T-cell (primary cell): ENCODE results near the gene MUCL3. TPM values are rescaled to one million over a fixed set of nuclear protein-coding genes. Genes with fewer than 3 reads are reported as not detected.

ENCODE experiments used
- ATAC-seq, 4 experiments: fragments of 200-7000 bp in 3 of 4; fragments of 150-1000 bp in 1 of 4; cut with Tn5 transposase; replicated peaks in 1 of 4; 1 replicate in 3 of 4; 2 replicates in 1 of 4; pipeline ENCODE4 v1.10.0; 2021; ENCODE audit warnings: moderate library complexity in 3 of 4, mild to moderate bottlenecking in 2 of 4, moderate number of reproducible peaks in 1 of 4
- CTCF ChIA-PET, 2 donors: fragments of 300-600 bp; sonication (Branson Sonifier 250); formaldehyde crosslinking; loops; one replicate each; lab custom pipeline; 2022; ENCODE audit warnings: antibody characterized with exemption in 2 of 2; lab: Charles Lee
- POLR2A ChIA-PET, 2 donors: fragments of 300-600 bp; sonication (Branson Sonifier 250); formaldehyde crosslinking; loops; one replicate each; lab custom pipeline; 2022; ENCODE audit warnings: antibody characterized with exemption in 2 of 2; lab: Charles Lee
- DNase-seq, 35 experiments: peaks; one replicate each; pipeline versions ENCODE4 v3.0.0 to v3.0.0-alpha.2; 2013 to 2023
- H3K27ac ChIP-seq: one replicate; pipeline ENCODE4 v1.5.1; 2013; ENCODE audit warnings: low read length
- H3K27me3 ChIP-seq, 2 experiments: replicated peaks in 1 of 2; 1 replicate in 1 of 2; 2 replicates in 1 of 2; pipeline versions ENCODE4 v1.6.1 to v1.7.0; 2013; ENCODE audit warnings: low read length in 1 of 2, mixed read lengths in 1 of 2; ENCODE audit not compliant: control insufficient read depth in 2 of 2, insufficient read depth in 2 of 2; ENCODE audit errors: extremely low read depth in 1 of 2
- H3K36me3 ChIP-seq, 2 donors: 1 replicate in 1 of 2; 2 replicates in 1 of 2; pipeline versions ENCODE4 v1.6.1 to v1.7.0; 2013; ENCODE audit warnings: low read length in 1 of 2; ENCODE audit not compliant: control insufficient read depth in 2 of 2, insufficient read depth in 1 of 2; ENCODE audit errors: extremely low read depth in 1 of 2
- H3K4me1 ChIP-seq, 2 experiments: 1 replicate in 1 of 2; 2 replicates in 1 of 2; pipeline versions ENCODE4 v1.6.1 to v1.7.0; 2013; ENCODE audit warnings: low read length in 2 of 2, mixed read lengths in 1 of 2; ENCODE audit not compliant: insufficient read depth in 2 of 2, control insufficient read depth in 1 of 2; ENCODE audit errors: extremely low read depth in 1 of 2
- H3K4me3 ChIP-seq, 2 donors: 1 replicate in 1 of 2; 2 replicates in 1 of 2; pipeline versions ENCODE4 v1.5.1 to v1.7.0; 2013; ENCODE audit warnings: mild to moderate bottlenecking in 2 of 2, low read length in 1 of 2, moderate library complexity in 1 of 2; ENCODE audit not compliant: control insufficient read depth in 1 of 2; ENCODE audit errors: extremely low read depth in 1 of 2
- H3K9me3 ChIP-seq: 2 replicates; pipeline ENCODE4 v1.7.0; 2013
- H3K27ac Mint-ChIP-seq, 2 donors: one replicate each; pipeline ENCODE4 v1.8.0; 2020 to 2021; ENCODE audit warnings: mild to moderate bottlenecking in 2 of 2, mixed read lengths in 2 of 2
- H3K27me3 Mint-ChIP-seq, 2 donors: one replicate each; pipeline ENCODE4 v1.8.0; 2021 to 2022; ENCODE audit warnings: mixed read lengths in 2 of 2
- H3K36me3 Mint-ChIP-seq: one replicate; pipeline ENCODE4 v1.8.0; 2021; ENCODE audit warnings: mixed read lengths
- H3K4me1 Mint-ChIP-seq, 3 donors: one replicate each; pipeline ENCODE4 v1.8.0; 2020 to 2022; ENCODE audit warnings: mixed read lengths in 3 of 3, mild to moderate bottlenecking in 1 of 3
- H3K4me3 Mint-ChIP-seq, 3 donors: one replicate each; pipeline ENCODE4 v1.8.0; 2020 to 2022; ENCODE audit warnings: mild to moderate bottlenecking in 3 of 3, mixed read lengths in 3 of 3, moderate library complexity in 3 of 3
- H3K9me3 Mint-ChIP-seq, 3 donors: one replicate each; pipeline ENCODE4 v1.8.0; 2020 to 2022; ENCODE audit warnings: mixed read lengths in 3 of 3
- WGBS: methylation state at CpG from one replicate; pipeline ENCODE4 v1.1.5; 2013; ENCODE audit warnings: missing lambda C conversion rate; ENCODE audit not compliant: insufficient coverage; 5-methylcytosine and 5-hydroxymethylcytosine counted together
- total RNA-seq, 35 experiments: library from RNA in 6 of 35; stranded (reverse) in 6 of 35; fragments of 120-200 nt in 1 of 35; gene quantifications; one replicate each; pipeline versions ENCODE4 v1.2.1 to v1.2.4 and lab custom pipeline; 2013 to 2026

The MUCL3 gene
- under 1 TPM in 1 of 5 donors, not detected in 4; 0.09 TPM for total RNA-seq
- total RNA-seq (2013) = not detected
- total RNA-seq (lab: John Stamatoyannopoulos, UW) = 0 to 0.09 (median 0) reads per million in 29 experiments

- H3K4me1 Mint-ChIP-seq = peaks cover 2 to 9% (median 4%) of the 10 kb centered on the region in 3 donors
- H3K27me3 Mint-ChIP-seq = peaks cover 48 to 58% of the 10 kb centered on the region in 2 donors
- no peaks in the 10 kb centered on the region for H3K9me3 ChIP-seq
- CTCF ChIA-PET = interaction anchor here in 1 of 2 donors (0.6 kb wide), 1 partner anchor 72 kb away, joined by 3 read pairs; no protein-coding TSS in a partner anchor
- H3K4me1 ChIP-seq = no peaks in the 10 kb centered on the region
- WGBS = 48% methylated on average over 4 of the region's 16 CpGs
- ATAC-seq = no peak
- H3K4me3 Mint-ChIP-seq = no peak within 1 kb of the TSS
- H3K27ac ChIP-seq = no peak within 1 kb of the TSS
- DNase-seq = no peak
- POLR2A ChIA-PET = no interaction called here
- no peak within 1 kb of the TSS for H3K27ac Mint-ChIP-seq
- no peaks in the 10 kb centered on the region for H3K36me3 Mint-ChIP-seq
- no peak within 1 kb of the TSS for H3K4me3 ChIP-seq
- H3K9me3 Mint-ChIP-seq = no peaks in the 10 kb centered on the region
- peaks cover 0 to 68% of the 10 kb centered on the region in 2 experiments for H3K27me3 ChIP-seq
- no peaks in the 10 kb centered on the region for H3K36me3 ChIP-seq
Measured at GRCh38 chr6:30940361-30940986, at the start of gene MUCL3. MUCL3 (plus strand) TSS chr6:30940973; CDS start chr6:30941000, 27 bp downstream.

- Mint-ChIP-seq H3K36me3 (peaks cover 24% of the 10 kb centered on the region), H3K9me3 (no peaks in the 10 kb centered on the region), H3K27ac (no peak overlapping the region), H3K4me3 (no peak overlapping the region), H3K27me3 (no peaks in the 10 kb centered on the region), H3K4me1 (peaks cover 3 to 6% (median 6%) of the 10 kb centered on the region in 3 donors)
- peaks cover 22 to 25% of the 10 kb centered on the region in 2 donors for H3K36me3 ChIP-seq
- ChIA-PET POLR2A (no interaction called here), CTCF (no interaction called here)
- no peak overlapping the region for H3K27ac ChIP-seq
- no peak overlapping the region for H3K4me3 ChIP-seq
- DNase-seq = no peak
- peaks cover 3 to 5% of the 10 kb centered on the region in 2 experiments for H3K4me1 ChIP-seq
- 86% methylated on average over 3 of the region's 4 CpGs for WGBS
- H3K9me3 ChIP-seq = no peaks in the 10 kb centered on the region
- no peak for ATAC-seq
- peaks cover 0 to 6% of the 10 kb centered on the region in 2 experiments for H3K27me3 ChIP-seq
Measured at GRCh38 chr6:30891450-30891723, 49.4 kb upstream of the MUCL3 start.

- ATAC-seq (no peak), DNase-seq (no peak)
- CTCF ChIA-PET = no interaction called here
- Mint-ChIP-seq H3K4me3 (no peak overlapping the region), H3K27me3 (no peaks in the 10 kb centered on the region), H3K27ac (no peak overlapping the region), H3K36me3 (peaks cover 24% of the 10 kb centered on the region), H3K9me3 (no peaks in the 10 kb centered on the region), H3K4me1 (peaks cover 0 to under 1% (median 0%) of the 10 kb centered on the region in 3 donors)
- POLR2A ChIA-PET = no interaction called here
- Histone ChIP-seq H3K4me1 (no peaks in the 10 kb centered on the region), H3K4me3 (no peak overlapping the region), H3K27me3 (peaks cover 0 to 3% of the 10 kb centered on the region in 2 experiments), H3K9me3 (no peaks in the 10 kb centered on the region), H3K27ac (no peak overlapping the region), H3K36me3 (peaks cover 22 to 25% of the 10 kb centered on the region in 2 donors)
- 90% methylated on average over 15 of the region's 21 CpGs for WGBS
Measured at GRCh38 chr6:30891816-30892538, 48.8 kb upstream of the MUCL3 start.

- ChIA-PET CTCF (no interaction called here), POLR2A (no interaction called here)
- H3K36me3 Mint-ChIP-seq = peaks cover 27% of the 10 kb centered on the region
- H3K27ac Mint-ChIP-seq = no peak overlapping the region
- no peak for DNase-seq
- Histone ChIP-seq H3K4me3 (no peak overlapping the region), H3K27ac (no peak overlapping the region), H3K27me3 (peaks cover 0 to 3% of the 10 kb centered on the region in 2 experiments), H3K36me3 (peaks cover 24 to 25% of the 10 kb centered on the region in 2 donors), H3K9me3 (no peaks in the 10 kb centered on the region), H3K4me1 (no peaks in the 10 kb centered on the region)
- H3K4me3 Mint-ChIP-seq = no peak overlapping the region
- no peaks in the 10 kb centered on the region for H3K27me3 Mint-ChIP-seq
- WGBS = 95% methylated on average over 10 of the region's 16 CpGs
- no peaks in the 10 kb centered on the region for H3K9me3 Mint-ChIP-seq
- no peaks in the 10 kb centered on the region for H3K4me1 Mint-ChIP-seq
- ATAC-seq = no peak
Measured at GRCh38 chr6:30893001-30893591, 47.7 kb upstream of the MUCL3 start.

GRCh38 chr6:30893666-30894065 is 47.1 kb upstream of the MUCL3 start:
- Histone ChIP-seq H3K27ac (no peak overlapping the region), H3K4me3 (no peak overlapping the region), H3K36me3 (peaks cover 24 to 30% of the 10 kb centered on the region in 2 donors), H3K4me1 (no peaks in the 10 kb centered on the region), H3K9me3 (no peaks in the 10 kb centered on the region), H3K27me3 (peaks cover 0 to 3% of the 10 kb centered on the region in 2 experiments)
- Mint-ChIP-seq H3K9me3 (no peaks in the 10 kb centered on the region), H3K4me3 (no peak overlapping the region), H3K27ac (no peak overlapping the region), H3K36me3 (peaks cover 32% of the 10 kb centered on the region), H3K27me3 (no peaks in the 10 kb centered on the region), H3K4me1 (no peaks in the 10 kb centered on the region)
- ChIA-PET POLR2A (no interaction called here), CTCF (no interaction called here)
- DNase-seq (no peak), ATAC-seq (no peak)
- WGBS = 97% methylated on average over 6 of the region's 8 CpGs

DNA sequence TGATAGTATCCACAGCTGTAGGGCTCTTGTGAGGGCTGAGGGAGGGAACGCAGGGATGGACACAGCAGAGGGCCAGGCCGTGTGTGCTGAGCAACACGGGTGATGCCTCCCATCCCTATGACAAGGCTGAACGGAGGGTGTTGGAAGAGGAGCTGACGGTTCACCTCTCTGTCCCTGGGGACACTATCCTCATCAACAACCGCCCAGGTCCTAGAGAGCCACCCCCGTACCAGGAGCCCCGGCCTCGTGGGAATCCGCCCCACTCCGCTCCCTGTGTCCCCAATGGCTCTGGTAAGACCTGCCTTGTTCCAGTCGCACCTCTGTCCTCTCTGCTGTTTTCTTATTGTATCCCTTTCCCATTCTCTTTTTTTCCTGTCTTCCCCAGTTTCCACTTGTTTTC is 46.4 kb upstream of the MUCL3 start:
- CTCF ChIA-PET = no interaction called here

More for the DNA sequence above, 46.4 kb upstream of the MUCL3 start:
- Mint-ChIP-seq H3K4me1 (no peaks in the 10 kb centered on the region), H3K27ac (no peak overlapping the region), H3K36me3 (peaks cover 33% of the 10 kb centered on the region), H3K4me3 (no peak overlapping the region), H3K9me3 (no peaks in the 10 kb centered on the region), H3K27me3 (no peaks in the 10 kb centered on the region)
- H3K9me3 ChIP-seq = no peaks in the 10 kb centered on the region
- POLR2A ChIA-PET = no interaction called here
- peaks cover 0 to 3% of the 10 kb centered on the region in 2 experiments for H3K27me3 ChIP-seq
- DNase-seq = no peak
- H3K4me3 ChIP-seq = no peak overlapping the region
- ATAC-seq = no peak
- H3K27ac ChIP-seq = no peak overlapping the region
- no peaks in the 10 kb centered on the region for H3K4me1 ChIP-seq
- H3K36me3 ChIP-seq = peaks cover 20 to 32% of the 10 kb centered on the region in 2 donors
- 92% methylated on average over 9 of the region's 12 CpGs for WGBS
